HG03064 (cell line): Measurements from ENCODE around the gene KCNJ9.
A peak's percentile ranks its signal among the peaks of the same experiment; 100 is the strongest.
"Not testable (repeated sequence)": the region's sequence is repeated elsewhere in the genome, so short reads cannot be mapped to it uniquely, and the experiment has no call there.

ENCODE experiments used
- ATAC-seq: cut with Tn5 transposase; IDR thresholded peaks from one replicate; pipeline ENCODE4 v1.9.1; 2021; ENCODE audit warnings: low read depth; ENCODE audit not compliant: unreplicated experiment

Gene KCNJ9

GRCh38 chr1:160081261-160081936 is at the start of gene KCNJ9:
Gene KCNJ9 (plus strand): TSS chr1:160081538. CDS start chr1:160084031, 2,493 bp downstream.
- ATAC-seq: no peak

GRCh38 chr1:160032165-160032820 is 49.0 kb upstream of the KCNJ9 start:
- peak; percentile 15 for ATAC-seq

- ATAC-seq: no peak
Observed at GRCh38 chr1:160040476-160040875, 40.9 kb upstream of the KCNJ9 start.

GRCh38 chr1:160043543-160043942 is 37.8 kb upstream of the KCNJ9 start:
- ATAC-seq: no peak

- no peak for ATAC-seq
Observed at GRCh38 chr1:160045653-160046052, 35.7 kb upstream of the KCNJ9 start.

GRCh38 chr1:160046494-160047110 is 34.7 kb upstream of the KCNJ9 start:
- no peak for ATAC-seq

- no peak for ATAC-seq
Observed at GRCh38 chr1:160047111-160047991, 34.0 kb upstream of the KCNJ9 start.

GRCh38 chr1:160048335-160048734 is 33.0 kb upstream of the KCNJ9 start:
- ATAC-seq: no peak

- no peak for ATAC-seq
Observed at GRCh38 chr1:160049101-160049500, 32.2 kb upstream of the KCNJ9 start.

GRCh38 chr1:160050182-160050581 is 31.2 kb upstream of the KCNJ9 start:
- ATAC-seq: not testable (repeated sequence)

GRCh38 chr1:160050619-160051018 is 30.7 kb upstream of the KCNJ9 start:
- no peak for ATAC-seq

GRCh38 chr1:160052936-160053335 is 28.4 kb upstream of the KCNJ9 start:
- ATAC-seq: no peak

- no peak for ATAC-seq
Observed at GRCh38 chr1:160053548-160054365, 27.6 kb upstream of the KCNJ9 start.

GRCh38 chr1:160056648-160057169 is 24.6 kb upstream of the KCNJ9 start:
- no peak for ATAC-seq

- ATAC-seq: no peak
Observed at GRCh38 chr1:160058087-160058486, 23.3 kb upstream of the KCNJ9 start.

GRCh38 chr1:160061369-160062229 is 19.7 kb upstream of the KCNJ9 start:
- ATAC-seq: no peak

GRCh38 chr1:160062230-160062532 is 19.2 kb upstream of the KCNJ9 start:
- no peak for ATAC-seq

- ATAC-seq: no peak
Observed at GRCh38 chr1:160063176-160063575, 18.2 kb upstream of the KCNJ9 start.

GRCh38 chr1:160064164-160064563 is 17.2 kb upstream of the KCNJ9 start:
- no peak for ATAC-seq
